ENCODE results near the gene SPPL2A. TPM values are rescaled to one million over a fixed set of nuclear protein-coding genes. Genes with fewer than 3 reads are reported as not detected.

Gene SPPL2A
- total and polyA plus RNA-seq, 2 of the 13 experiments (the other 11 are each of a cell fraction or from before 2014, with no cell fraction given): 80.5 to 105 TPM

GRCh38 chr15:50685976-50686468 lies 79.5 kb downstream of the SPPL2A start (continued):
- TF ChIP-seq AHDC1 (CRISPR knock-in tag; IDR thresholded peaks at IDR 0.05; ENCODE audit: borderline replicate concordance) (peak; percentile 67; the same call in 1 of the 2 replicates), HNF4A (CRISPR knock-in tag; IDR thresholded peaks at IDR 0.05) (peak; percentile 29; the same call in 1 of the 2 replicates), KAT2B (IDR thresholded peaks at IDR 0.05; ENCODE audit: borderline replicate concordance, low read depth, low read length) (no peak), TOPORS (CRISPR knock-in tag; IDR thresholded peaks at IDR 0.05) (no peak), ZNF414 (CRISPR knock-in tag; IDR thresholded peaks at IDR 0.05) (peak; percentile 79; the same call in 1 of the 2 replicates), LCORL (IDR thresholded peaks at IDR 0.05) (no peak), LCORL (CRISPR knock-in tag; IDR thresholded peaks at IDR 0.05) (0 out of 2 replicates have a peak, but pooled peaks have one; percentile 37), HIVEP1 (CRISPR knock-in tag; IDR thresholded peaks at IDR 0.05) (0 out of 2 replicates have a peak, but pooled peaks have one; percentile 46), ZNF644 (CRISPR knock-in tag; IDR thresholded peaks at IDR 0.05; ENCODE audit: low read depth) (no peak), ZNF766 (CRISPR knock-in tag; IDR thresholded peaks at IDR 0.05; ENCODE audit: borderline replicate concordance) (0 out of 2 replicates have a peak, but pooled peaks have one; percentile 24), FOSL2 (CRISPR knock-in tag; IDR thresholded peaks at IDR 0.05) (peak; percentile 5; the same call in 1 of the 2 replicates), FOXC1 (CRISPR knock-in tag; IDR thresholded peaks at IDR 0.05; ENCODE audit: borderline replicate concordance) (peak; percentile 34; the same call in 1 of the 2 replicates), ZNF101 (CRISPR knock-in tag; IDR thresholded peaks at IDR 0.05; ENCODE audit: borderline replicate concordance, low read depth) (no peak), XBP1 (CRISPR knock-in tag; IDR thresholded peaks at IDR 0.05) (0 out of 2 replicates have a peak, but pooled peaks have one; percentile 10)
- TF ChIP-seq, protein P1, sequence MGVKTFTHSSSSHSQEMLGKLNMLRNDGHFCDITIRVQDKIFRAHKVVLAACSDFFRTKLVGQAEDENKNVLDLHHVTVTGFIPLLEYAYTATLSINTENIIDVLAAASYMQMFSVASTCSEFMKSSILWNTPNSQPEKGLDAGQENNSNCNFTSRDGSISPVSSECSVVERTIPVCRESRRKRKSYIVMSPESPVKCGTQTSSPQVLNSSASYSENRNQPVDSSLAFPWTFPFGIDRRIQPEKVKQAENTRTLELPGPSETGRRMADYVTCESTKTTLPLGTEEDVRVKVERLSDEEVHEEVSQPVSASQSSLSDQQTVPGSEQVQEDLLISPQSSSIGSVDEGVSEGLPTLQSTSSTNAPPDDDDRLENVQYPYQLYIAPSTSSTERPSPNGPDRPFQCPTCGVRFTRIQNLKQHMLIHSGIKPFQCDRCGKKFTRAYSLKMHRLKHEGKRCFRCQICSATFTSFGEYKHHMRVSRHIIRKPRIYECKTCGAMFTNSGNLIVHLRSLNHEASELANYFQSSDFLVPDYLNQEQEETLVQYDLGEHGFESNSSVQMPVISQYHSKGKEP (CRISPR knock-in tag; IDR thresholded peaks at IDR 0.05): no peak
- TF ChIP-seq, protein P2, sequence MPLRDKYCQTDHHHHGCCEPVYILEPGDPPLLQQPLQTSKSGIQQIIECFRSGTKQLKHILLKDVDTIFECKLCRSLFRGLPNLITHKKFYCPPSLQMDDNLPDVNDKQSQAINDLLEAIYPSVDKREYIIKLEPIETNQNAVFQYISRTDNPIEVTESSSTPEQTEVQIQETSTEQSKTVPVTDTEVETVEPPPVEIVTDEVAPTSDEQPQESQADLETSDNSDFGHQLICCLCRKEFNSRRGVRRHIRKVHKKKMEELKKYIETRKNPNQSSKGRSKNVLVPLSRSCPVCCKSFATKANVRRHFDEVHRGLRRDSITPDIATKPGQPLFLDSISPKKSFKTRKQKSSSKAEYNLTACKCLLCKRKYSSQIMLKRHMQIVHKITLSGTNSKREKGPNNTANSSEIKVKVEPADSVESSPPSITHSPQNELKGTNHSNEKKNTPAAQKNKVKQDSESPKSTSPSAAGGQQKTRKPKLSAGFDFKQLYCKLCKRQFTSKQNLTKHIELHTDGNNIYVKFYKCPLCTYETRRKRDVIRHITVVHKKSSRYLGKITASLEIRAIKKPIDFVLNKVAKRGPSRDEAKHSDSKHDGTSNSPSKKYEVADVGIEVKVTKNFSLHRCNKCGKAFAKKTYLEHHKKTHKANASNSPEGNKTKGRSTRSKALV (CRISPR knock-in tag; IDR thresholded peaks at IDR 0.05): 0 out of 2 replicates have a peak, but pooled peaks have one; percentile 45
- TF ChIP-seq, protein P3, sequence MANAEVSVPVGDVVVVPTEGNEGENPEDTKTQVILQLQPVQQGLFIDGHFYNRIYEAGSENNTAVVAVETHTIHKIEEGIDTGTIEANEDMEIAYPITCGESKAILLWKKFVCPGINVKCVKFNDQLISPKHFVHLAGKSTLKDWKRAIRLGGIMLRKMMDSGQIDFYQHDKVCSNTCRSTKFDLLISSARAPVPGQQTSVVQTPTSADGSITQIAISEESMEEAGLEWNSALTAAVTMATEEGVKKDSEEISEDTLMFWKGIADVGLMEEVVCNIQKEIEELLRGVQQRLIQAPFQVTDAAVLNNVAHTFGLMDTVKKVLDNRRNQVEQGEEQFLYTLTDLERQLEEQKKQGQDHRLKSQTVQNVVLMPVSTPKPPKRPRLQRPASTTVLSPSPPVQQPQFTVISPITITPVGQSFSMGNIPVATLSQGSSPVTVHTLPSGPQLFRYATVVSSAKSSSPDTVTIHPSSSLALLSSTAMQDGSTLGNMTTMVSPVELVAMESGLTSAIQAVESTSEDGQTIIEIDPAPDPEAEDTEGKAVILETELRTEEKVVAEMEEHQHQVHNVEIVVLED (CRISPR knock-in tag; IDR thresholded peaks at IDR 0.05; ENCODE audit: borderline replicate concordance): 0 out of 2 replicates have a peak, but pooled peaks have one; percentile 3

All from HepG2 (cell line).